Calu3 (cell line): ENCODE results near the gene GLDN. TPM values are rescaled to one million over a fixed set of nuclear protein-coding genes. Genes with fewer than 3 reads are reported as not detected.

Source experiments
- BruUV-seq: library from RNA; stranded (reverse); fragments of 400-500 nt; replicated peaks from 2 replicates; lab custom pipeline; 2021; lab: Mats Ljungman, UMichigan
- CTCF ChIA-PET: fragments of 300-600 bp; sonication (Branson Sonifier 250); formaldehyde crosslinking; loops from one replicate; lab custom pipeline; 2022; ENCODE audit warnings: antibody characterized with exemption; lab: Charles Lee
- DNase-seq: peaks from one replicate; pipeline ENCODE4 v3.0.0; 2022
- H3K27ac Mint-ChIP-seq: one replicate; pipeline ENCODE4 v1.8.0; 2022; ENCODE audit warnings: mixed read lengths; ENCODE audit not compliant: unreplicated experiment
- H3K27me3 Mint-ChIP-seq: one replicate; pipeline ENCODE4 v1.8.0; 2022; ENCODE audit warnings: mixed read lengths; ENCODE audit not compliant: unreplicated experiment
- H3K36me3 Mint-ChIP-seq: one replicate; pipeline ENCODE4 v1.8.0; 2022; ENCODE audit warnings: mild to moderate bottlenecking, moderate library complexity, mixed read lengths; ENCODE audit not compliant: insufficient read depth, unreplicated experiment
- H3K4me1 Mint-ChIP-seq: one replicate; pipeline ENCODE4 v1.8.0; 2022; ENCODE audit warnings: mild to moderate bottlenecking, low read depth, mixed read lengths; ENCODE audit not compliant: unreplicated experiment
- H3K4me3 Mint-ChIP-seq: one replicate; pipeline ENCODE4 v1.8.0; 2022; ENCODE audit warnings: mild to moderate bottlenecking, low read depth, moderate library complexity, mixed read lengths; ENCODE audit not compliant: unreplicated experiment
- H3K9me3 Mint-ChIP-seq: one replicate; pipeline ENCODE4 v1.8.0; 2022; ENCODE audit warnings: low read depth, mixed read lengths; ENCODE audit not compliant: unreplicated experiment
- intact Hi-C: fragments of 100-400 bp; cut with micrococcal nuclease; formaldehyde crosslinking; loops from one replicate; pipeline ENCODE4 v1.10.0; 2022; ENCODE audit not compliant: unreplicated experiment
- total RNA-seq: library from RNA; stranded (reverse); gene quantifications from 2 replicates; pipeline ENCODE4 v1.2.3, GENCODE V29; 2022
- TF ChIP-seq, protein P1 (sequence below): fragments of 200-600 bp; IDR thresholded peaks from one replicate; pipeline ENCODE4 v1.8.0; 2022; ENCODE audit warnings: antibody characterized with exemption; ENCODE audit not compliant: unreplicated experiment

GLDN gene
- total RNA-seq, 1 experiment from 2014 or later, result not detected

DNA sequence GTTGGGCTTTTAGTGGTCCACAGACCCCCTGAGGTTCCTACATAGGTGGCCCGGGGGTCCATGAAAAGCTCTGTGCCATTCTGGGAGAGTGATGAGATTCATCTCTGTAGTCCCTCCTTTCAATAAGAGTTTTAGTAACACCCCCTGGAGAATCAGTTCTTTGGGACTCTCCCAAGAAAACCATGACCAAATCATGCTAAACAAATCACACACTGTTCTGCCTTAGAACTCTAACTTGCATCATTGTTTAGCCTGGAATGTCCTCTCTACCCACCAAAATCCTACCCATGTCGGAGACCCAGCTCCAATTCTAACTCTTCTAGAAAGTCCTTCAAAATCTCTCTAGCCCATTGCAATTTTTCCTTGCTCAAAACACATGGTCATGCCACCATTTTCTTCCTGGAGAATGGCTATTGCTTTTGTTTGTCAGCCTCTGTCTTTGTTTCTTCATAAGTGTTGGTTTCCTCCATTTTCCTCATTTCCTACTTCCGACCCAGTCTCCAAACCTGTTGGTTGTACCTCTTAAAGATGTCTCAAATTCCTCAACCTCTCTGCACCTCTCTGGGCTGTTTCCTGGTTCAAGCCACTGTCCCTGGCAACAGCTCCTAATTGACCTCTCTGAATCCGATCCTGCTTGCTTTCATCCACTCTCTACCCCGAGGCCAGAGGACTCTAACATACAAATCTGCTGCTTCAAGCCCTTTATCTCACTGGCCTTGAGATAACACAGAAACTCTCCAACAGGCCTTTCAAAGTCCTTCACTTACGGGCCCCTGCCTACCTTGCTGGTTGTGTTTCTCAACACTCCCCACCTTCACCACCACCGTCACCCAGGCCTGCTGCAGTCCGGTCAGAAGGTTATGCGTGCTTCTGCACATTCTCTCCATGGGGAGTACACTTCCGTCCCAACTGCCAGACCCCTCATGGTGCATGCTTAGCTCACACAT is 26.8 kb upstream of the GLDN start:
- H3K9me3 Mint-ChIP-seq, result no peaks in the 10 kb centered on the region
- no peak overlapping the region for H3K27ac Mint-ChIP-seq
- no peak for DNase-seq
- no peaks in the 10 kb centered on the region for H3K36me3 Mint-ChIP-seq
- TF ChIP-seq, protein P1, sequence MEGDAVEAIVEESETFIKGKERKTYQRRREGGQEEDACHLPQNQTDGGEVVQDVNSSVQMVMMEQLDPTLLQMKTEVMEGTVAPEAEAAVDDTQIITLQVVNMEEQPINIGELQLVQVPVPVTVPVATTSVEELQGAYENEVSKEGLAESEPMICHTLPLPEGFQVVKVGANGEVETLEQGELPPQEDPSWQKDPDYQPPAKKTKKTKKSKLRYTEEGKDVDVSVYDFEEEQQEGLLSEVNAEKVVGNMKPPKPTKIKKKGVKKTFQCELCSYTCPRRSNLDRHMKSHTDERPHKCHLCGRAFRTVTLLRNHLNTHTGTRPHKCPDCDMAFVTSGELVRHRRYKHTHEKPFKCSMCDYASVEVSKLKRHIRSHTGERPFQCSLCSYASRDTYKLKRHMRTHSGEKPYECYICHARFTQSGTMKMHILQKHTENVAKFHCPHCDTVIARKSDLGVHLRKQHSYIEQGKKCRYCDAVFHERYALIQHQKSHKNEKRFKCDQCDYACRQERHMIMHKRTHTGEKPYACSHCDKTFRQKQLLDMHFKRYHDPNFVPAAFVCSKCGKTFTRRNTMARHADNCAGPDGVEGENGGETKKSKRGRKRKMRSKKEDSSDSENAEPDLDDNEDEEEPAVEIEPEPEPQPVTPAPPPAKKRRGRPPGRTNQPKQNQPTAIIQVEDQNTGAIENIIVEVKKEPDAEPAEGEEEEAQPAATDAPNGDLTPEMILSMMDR, result no peak
- H3K27me3 Mint-ChIP-seq, result peaks cover 44% of the 10 kb centered on the region
- CTCF ChIA-PET, result no interaction called here
- no peak overlapping the region for H3K4me3 Mint-ChIP-seq
- BruUV-seq, result no TSS peak
- intact Hi-C loops, result no loop called here
- H3K4me1 Mint-ChIP-seq, result no peaks in the 10 kb centered on the region

DNA sequence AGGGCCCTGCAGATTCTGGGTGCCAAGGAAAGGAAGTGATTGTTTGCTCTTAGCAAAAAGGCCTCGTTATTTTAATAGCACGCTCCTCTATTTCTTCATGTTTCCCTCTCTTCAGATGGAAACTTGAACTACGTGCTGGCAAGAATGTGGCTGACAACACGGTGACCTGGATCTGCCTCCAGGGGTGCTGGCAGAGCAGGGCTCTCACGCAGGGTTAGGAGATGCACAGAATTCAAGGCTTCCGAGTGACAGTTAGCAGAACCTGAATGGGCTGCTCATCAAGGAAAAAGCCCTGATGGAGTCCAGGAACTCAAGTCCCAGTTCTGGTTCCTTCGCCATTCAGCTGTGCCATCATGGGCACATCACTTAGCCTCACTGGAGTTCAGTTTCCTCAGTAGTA is 25.7 kb upstream of the GLDN start:
- CTCF ChIA-PET, result no interaction called here
- H3K9me3 Mint-ChIP-seq, result no peaks in the 10 kb centered on the region
- peaks cover 49% of the 10 kb centered on the region for H3K27me3 Mint-ChIP-seq
- TF ChIP-seq, protein P1, result no peak
- intact Hi-C loops, result no loop called here
- no peak for DNase-seq
- H3K4me1 Mint-ChIP-seq, result no peaks in the 10 kb centered on the region
- H3K4me3 Mint-ChIP-seq, result no peak overlapping the region
- H3K27ac Mint-ChIP-seq, result no peak overlapping the region
- no peaks in the 10 kb centered on the region for H3K36me3 Mint-ChIP-seq
- BruUV-seq, result no TSS peak

DNA sequence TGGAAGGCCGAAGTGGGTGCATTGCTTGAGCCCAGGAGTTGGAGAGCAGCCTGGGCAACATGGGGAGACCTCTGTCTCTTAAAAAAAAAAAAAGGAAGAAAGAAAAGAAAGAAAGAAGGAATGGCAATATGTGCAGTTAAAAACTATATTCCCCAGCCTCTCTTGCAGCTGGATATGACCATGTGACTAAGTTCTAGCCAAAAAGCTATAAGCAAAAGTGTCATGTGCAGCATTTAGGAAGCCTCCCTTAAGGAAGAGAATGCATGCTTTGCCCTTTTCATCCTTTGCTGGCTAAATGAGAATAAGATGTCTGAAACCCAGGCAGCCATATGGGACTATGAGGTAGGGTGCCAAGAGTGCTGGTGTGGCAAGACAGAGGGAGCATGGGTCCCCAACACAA is 24.8 kb upstream of the GLDN start:
- TF ChIP-seq, protein P1, result no peak
- Mint-ChIP-seq H3K4me1 (no peaks in the 10 kb centered on the region), H3K27ac (no peak overlapping the region), H3K36me3 (no peaks in the 10 kb centered on the region), H3K9me3 (no peaks in the 10 kb centered on the region), H3K27me3 (peaks cover 49% of the 10 kb centered on the region), H3K4me3 (no peak overlapping the region)
- intact Hi-C loops, result no loop called here
- BruUV-seq, result no TSS peak
- CTCF ChIA-PET, result no interaction called here
- DNase-seq, result no peak

DNA sequence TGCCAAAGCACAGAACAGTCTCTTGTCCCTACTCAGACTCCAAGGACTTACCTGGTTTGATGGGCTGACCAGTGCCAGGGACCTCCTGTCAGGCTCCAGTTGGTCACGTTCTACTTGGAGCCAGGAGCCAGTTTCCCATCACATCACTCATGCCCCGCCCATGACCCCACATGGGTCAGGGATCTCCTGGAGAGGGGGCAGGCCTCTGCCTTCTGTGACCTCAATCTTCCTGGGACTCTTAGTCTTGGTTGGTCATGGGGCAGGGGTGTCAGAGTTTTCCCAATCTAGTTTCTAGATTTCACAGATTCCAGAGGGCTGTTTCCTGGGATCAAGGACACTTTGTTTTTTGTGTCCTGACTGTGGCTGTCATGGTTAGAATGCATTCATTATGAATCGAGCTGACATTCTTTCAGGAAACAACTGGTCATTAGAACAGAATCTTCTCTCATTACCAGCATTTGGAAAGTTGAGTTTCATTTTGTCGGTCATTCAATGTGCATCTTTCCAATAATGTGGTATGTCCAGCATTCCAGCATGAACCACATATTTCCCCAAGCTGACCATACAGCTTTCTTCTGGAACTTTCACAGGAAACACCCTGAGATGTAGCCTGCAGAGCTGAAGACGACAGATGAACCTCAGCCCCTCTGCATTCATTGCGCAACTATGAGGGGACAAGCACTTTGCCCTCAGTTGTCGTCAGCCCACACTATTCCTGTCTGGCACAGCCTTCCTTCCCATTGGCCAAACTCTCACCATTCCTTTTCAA is 22.9 kb upstream of the GLDN start:
- no peak overlapping the region for H3K4me3 Mint-ChIP-seq
- H3K27ac Mint-ChIP-seq, result no peak overlapping the region
- H3K36me3 Mint-ChIP-seq, result no peaks in the 10 kb centered on the region
- TF ChIP-seq, protein P1, result no peak
- DNase-seq, result no peak
- intact Hi-C loops, result no loop called here
- H3K4me1 Mint-ChIP-seq, result no peaks in the 10 kb centered on the region
- CTCF ChIA-PET, result no interaction called here
- no peaks in the 10 kb centered on the region for H3K9me3 Mint-ChIP-seq
- peaks cover 50% of the 10 kb centered on the region for H3K27me3 Mint-ChIP-seq
- BruUV-seq, result no TSS peak
